OCI-LY1 (cell line): Measurements from ENCODE around the gene NFILZ.

Experiments
- H2AFZ ChIP-seq: fragments of 200-600 bp; sonication (generic), shearing (Covaris generic); 2 replicates; pipeline ENCODE4 v1.6.0; 2014; ENCODE audit warnings: antibody characterized with exemption, mild to moderate bottlenecking, low read length
- H3F3A ChIP-seq: fragments of 200-600 bp; sonication (generic), shearing (Covaris generic); 2 replicates; pipeline ENCODE4 v1.6.0; 2014; ENCODE audit warnings: mild to moderate bottlenecking, antibody characterized with exemption, low read length, moderate library complexity; ENCODE audit not compliant: insufficient read depth
- H3K27ac ChIP-seq: fragments of 200-600 bp; sonication (generic); 2 replicates; pipeline ENCODE4 v1.5.1; 2014; ENCODE audit warnings: low read length, mixed run types, mild to moderate bottlenecking, low read depth; ENCODE audit not compliant: poor library complexity, severe bottlenecking
- H3K27me3 ChIP-seq: fragments of 200-600 bp; sonication (generic); 2 replicates; pipeline ENCODE4 v1.6.0; 2014; ENCODE audit warnings: antibody characterized with exemption, mild to moderate bottlenecking, low read length, moderate library complexity; ENCODE audit not compliant: insufficient read depth
- H3K36me3 ChIP-seq: fragments of 200-600 bp; sonication (generic); 2 replicates; pipeline ENCODE4 v1.6.1; 2014; ENCODE audit warnings: mild to moderate bottlenecking, antibody characterized with exemption, low read length, moderate library complexity, mixed read lengths; ENCODE audit not compliant: insufficient read depth
- H3K4me1 ChIP-seq: fragments of 200-600 bp; sonication (generic); 2 replicates; pipeline ENCODE4 v1.5.1; 2014; ENCODE audit warnings: mild to moderate bottlenecking, low read length, moderate library complexity; ENCODE audit not compliant: insufficient read depth, severe bottlenecking
- H3K4me2 ChIP-seq: fragments of 200-600 bp; sonication (generic), shearing (Covaris generic); 2 replicates; pipeline ENCODE4 v1.6.1; 2014; ENCODE audit warnings: low read length
- H3K4me3 ChIP-seq: fragments of 200-600 bp; sonication (generic); 2 replicates; pipeline ENCODE4 v1.5.1; 2014; ENCODE audit warnings: low read length, low read depth, mild to moderate bottlenecking, mixed read lengths; ENCODE audit not compliant: poor library complexity, severe bottlenecking
- H3K79me2 ChIP-seq: fragments of 200-600 bp; shearing (Covaris generic); 2 replicates; pipeline ENCODE4 v1.6.1; 2016; ENCODE audit warnings: mixed run types, low read length, mixed read lengths; ENCODE audit not compliant: insufficient read depth
- H3K9ac ChIP-seq: fragments of 200-600 bp; sonication (generic), shearing (Covaris generic); 2 replicates; pipeline ENCODE4 v1.6.1; 2014; ENCODE audit warnings: mild to moderate bottlenecking, low read length, mixed read lengths
- H3K9me2 ChIP-seq: fragments of 200-600 bp; sonication (generic), shearing (Covaris generic); 2 replicates; pipeline ENCODE4 v1.6.1; 2014; ENCODE audit warnings: low read depth, mild to moderate bottlenecking, low read length, mixed read lengths
- H3K9me3 ChIP-seq: fragments of 200-600 bp; shearing (Covaris generic); 2 replicates; pipeline ENCODE4 v1.6.1; 2014; ENCODE audit warnings: low read length, mixed read lengths
- H4K20me1 ChIP-seq: fragments of 200-600 bp; sonication (generic), shearing (Covaris generic); 2 replicates; pipeline ENCODE4 v1.6.0; 2016; ENCODE audit warnings: mild to moderate bottlenecking, low read length; ENCODE audit not compliant: insufficient read depth
- CTCF ChIP-seq: fragments of 200-600 bp; sonication (generic), shearing (Covaris generic); IDR thresholded peaks from 2 replicates; pipeline ENCODE4 v1.5.1; 2017; ENCODE audit warnings: mild to moderate bottlenecking, antibody characterized with exemption, low read length, moderate library complexity, mixed read lengths
- EZH2 ChIP-seq: fragments of 200-600 bp; sonication (generic), shearing (Covaris generic); IDR thresholded peaks from 2 replicates; pipeline ENCODE4 v1.8.0; 2017; ENCODE audit warnings: borderline replicate concordance, mixed run types, mild to moderate bottlenecking, antibody characterized with exemption, low read length, moderate library complexity, mixed read lengths

The NFILZ gene

GRCh38 chr19:8605514-8605913 is 24.9 kb upstream of the NFILZ start:
- H3K9ac ChIP-seq: no peak overlapping the region
- H3K9me2 ChIP-seq: no peaks in the 10 kb centered on the region
- TF ChIP-seq EZH2 (no peak), CTCF (no peak)
- H3K4me1 ChIP-seq: no peaks in the 10 kb centered on the region
- H4K20me1 ChIP-seq: no peaks in the 10 kb centered on the region
- 0 out of 2 replicates have a peak, but pooled peaks cover 6% of the 10 kb centered on the region for H3K27me3 ChIP-seq
- no peaks in the 10 kb centered on the region for H3F3A ChIP-seq
- H2AFZ ChIP-seq: no peak overlapping the region
- no peak overlapping the region for H3K27ac ChIP-seq
- no peaks in the 10 kb centered on the region; the same call in 1 of the 2 replicates for H3K36me3 ChIP-seq
- H3K4me2 ChIP-seq: no peak overlapping the region
- no peaks in the 10 kb centered on the region for H3K79me2 ChIP-seq
- H3K4me3 ChIP-seq: no peak overlapping the region
- H3K9me3 ChIP-seq: no peaks in the 10 kb centered on the region

- Histone ChIP-seq H3K36me3 (no peaks in the 10 kb centered on the region; the same call in 1 of the 2 replicates), H3K79me2 (no peaks in the 10 kb centered on the region), H3K27me3 (0 out of 2 replicates have a peak, but pooled peaks cover 6% of the 10 kb centered on the region), H3K9me3 (no peaks in the 10 kb centered on the region), H3K9ac (no peak overlapping the region), H3K4me2 (no peak overlapping the region), H2AFZ (no peak overlapping the region), H3F3A (no peaks in the 10 kb centered on the region), H3K9me2 (no peaks in the 10 kb centered on the region), H4K20me1 (no peaks in the 10 kb centered on the region), H3K4me3 (no peak overlapping the region), H3K4me1 (no peaks in the 10 kb centered on the region), H3K27ac (no peak overlapping the region)
- TF ChIP-seq EZH2 (no peak), CTCF (no peak)
Observed at GRCh38 chr19:8607386-8607785, 23.0 kb upstream of the NFILZ start.

GRCh38 chr19:8608941-8609278 is 21.5 kb upstream of the NFILZ start:
- no peak overlapping the region for H3K4me3 ChIP-seq
- no peak overlapping the region for H2AFZ ChIP-seq
- H3K9ac ChIP-seq: no peak overlapping the region
- H3K79me2 ChIP-seq: no peaks in the 10 kb centered on the region
- H4K20me1 ChIP-seq: no peaks in the 10 kb centered on the region
- no peak overlapping the region for H3K27ac ChIP-seq
- no peaks in the 10 kb centered on the region for H3K9me2 ChIP-seq
- H3K4me1 ChIP-seq: no peaks in the 10 kb centered on the region
- no peaks in the 10 kb centered on the region for H3K36me3 ChIP-seq
- 0 out of 2 replicates have a peak, but pooled peaks cover 6% of the 10 kb centered on the region for H3K27me3 ChIP-seq
- H3K4me2 ChIP-seq: no peak overlapping the region
- no peaks in the 10 kb centered on the region for H3K9me3 ChIP-seq
- H3F3A ChIP-seq: no peaks in the 10 kb centered on the region
- TF ChIP-seq EZH2: no peak
- TF ChIP-seq CTCF: no peak
